Measurements from ENCODE around the gene PPP4R3B. TPM values are rescaled to one million over a fixed set of nuclear protein-coding genes. Genes with fewer than 3 reads are reported as not detected.

PPP4R3B gene
- total RNA-seq (ENCODE audit: low replicate concordance), result 26.2 and 32.9 TPM in 2 replicates

DNA sequence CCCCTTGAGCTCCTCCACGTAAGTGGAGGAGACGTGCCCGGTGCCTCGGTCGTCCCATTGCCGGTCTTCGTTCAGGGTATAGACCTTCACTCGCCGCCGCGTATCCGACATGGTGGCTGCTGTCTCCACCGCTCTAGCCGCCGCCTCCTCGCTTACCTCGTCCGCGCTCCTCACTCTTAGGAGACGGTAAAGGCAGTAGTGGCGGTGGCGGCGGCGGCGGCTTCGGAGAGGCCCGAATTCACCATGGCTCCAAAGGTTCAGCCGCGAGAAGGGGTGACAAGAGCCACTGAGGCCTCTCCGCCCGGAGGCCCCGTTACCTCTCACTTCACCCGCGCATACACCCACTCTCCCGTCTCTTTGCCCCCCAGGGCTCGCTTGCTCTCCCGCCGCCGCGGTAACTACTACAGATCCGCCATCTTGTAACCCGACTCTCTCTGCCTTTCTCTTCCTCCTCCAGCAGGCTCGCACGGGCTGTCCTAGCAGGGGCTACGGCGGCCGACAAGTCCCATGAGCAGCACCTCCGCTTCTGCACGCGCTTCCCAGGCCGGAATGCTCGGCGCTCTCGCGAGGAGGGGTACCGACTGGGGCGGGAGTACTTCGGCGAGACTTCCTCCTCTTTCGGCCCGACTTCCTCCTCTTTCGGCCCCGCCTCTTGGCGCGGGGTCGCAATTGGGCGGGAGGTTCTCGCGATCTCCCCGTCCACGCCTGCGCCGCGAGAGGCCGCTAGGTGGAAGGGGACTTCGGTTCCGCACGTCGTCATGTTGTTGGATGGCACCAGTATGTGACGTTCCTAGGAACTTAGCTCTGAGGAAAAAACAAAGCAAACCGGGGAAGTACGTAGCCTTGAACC is at the start of gene PPP4R3B:
PPP4R3B (minus strand) TSS at position 448 of the 850 bp plus-strand sequence; CDS start at position 111, 337 bp downstream.

Other genes with a start within 250 kb of the PPP4R3B start
- 21.9 and 30.4 TPM in 2 replicates for gene CCDC88A, start 197.8 kb downstream of the PPP4R3B start, total RNA-seq (ENCODE audit: low replicate concordance)
- gene CFAP36, start 97.9 kb downstream of the PPP4R3B start, total RNA-seq (ENCODE audit: low replicate concordance), result 17.3 and 28.0 TPM in 2 replicates
- 24.0 and 26.8 TPM in 2 replicates for gene PNPT1, start 76.2 kb upstream of the PPP4R3B start, total RNA-seq (ENCODE audit: low replicate concordance)